ENCODE measurements around the gene FARP2. TPM values are rescaled to one million over a fixed set of nuclear protein-coding genes. Genes with fewer than 3 reads are reported as not detected.
A peak's percentile ranks its signal among the peaks of the same experiment; 100 is the strongest.
"Not testable (repeated sequence)": the region's sequence is repeated elsewhere in the genome, so short reads cannot be mapped to it uniquely, and the experiment has no call there.

FARP2 gene
- total RNA-seq, 1 experiment from 2014 or later: 30.4 TPM

DNA sequence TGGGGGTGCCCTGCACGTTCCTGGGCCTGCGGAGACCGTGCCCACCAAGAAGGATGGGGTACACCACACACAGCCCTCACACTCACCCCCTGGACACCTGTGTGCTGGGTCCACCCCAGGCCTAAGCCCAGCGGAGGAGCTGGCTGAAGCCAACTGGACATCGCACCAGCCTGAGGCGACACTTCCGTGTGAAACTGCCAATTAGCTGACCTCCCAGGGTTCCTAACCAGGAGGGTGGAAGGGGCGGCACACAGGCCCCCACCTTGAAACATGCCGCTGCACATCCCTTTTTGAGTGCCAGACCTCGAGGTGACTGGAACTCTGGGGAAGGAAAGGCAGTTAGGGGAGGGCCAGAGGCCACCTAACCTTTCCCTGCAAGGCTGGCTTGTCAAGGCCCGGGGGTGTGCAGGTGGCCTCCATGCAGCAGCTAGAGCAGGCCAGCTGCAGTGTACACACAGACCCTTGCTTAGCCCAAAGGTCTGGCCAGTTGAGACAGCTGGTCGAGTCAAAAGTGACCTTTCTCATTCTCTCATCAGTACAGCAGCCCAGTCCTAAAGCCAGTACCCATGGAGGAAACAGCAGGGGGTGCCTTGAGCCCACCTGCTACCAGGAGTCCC, 147.8 kb downstream of the FARP2 start:
- DNase-seq (ENCODE audit: low read depth): no peak

DNA sequence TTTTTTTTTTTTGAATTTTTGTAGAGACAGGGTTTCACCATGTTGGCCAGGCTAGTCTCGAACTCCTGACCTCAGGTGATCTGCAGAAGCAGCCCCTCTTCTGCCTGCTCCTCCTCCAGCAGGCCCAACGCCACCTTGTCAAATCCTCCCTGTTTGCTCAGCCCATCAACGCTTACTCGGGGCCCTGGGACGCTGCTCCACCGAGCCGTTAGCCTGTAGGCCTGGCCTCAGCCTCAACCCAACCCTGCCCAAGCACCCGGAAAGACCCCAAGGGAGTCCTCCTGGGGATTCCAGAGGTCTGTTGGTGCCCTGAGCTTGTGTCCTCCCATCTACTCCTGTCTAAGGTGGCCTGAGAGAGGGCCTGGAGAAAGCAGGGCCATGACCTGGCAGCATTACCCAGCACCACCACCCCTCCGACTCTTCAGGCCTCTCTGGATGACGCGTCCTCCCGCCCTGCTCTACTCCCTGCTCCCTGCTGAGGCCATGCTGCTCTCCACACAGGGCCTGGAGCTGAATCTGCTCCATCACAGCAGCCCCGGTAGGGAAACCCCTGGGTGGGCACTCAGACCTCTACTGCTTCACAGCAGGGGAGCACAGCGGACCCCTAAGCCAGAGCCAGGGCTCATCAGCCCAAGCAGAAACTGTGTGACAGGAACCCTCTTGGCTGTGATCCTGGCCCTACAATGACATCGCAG, 149.1 kb downstream of the FARP2 start:
- DNase-seq (ENCODE audit: low read depth): no peak

DNA sequence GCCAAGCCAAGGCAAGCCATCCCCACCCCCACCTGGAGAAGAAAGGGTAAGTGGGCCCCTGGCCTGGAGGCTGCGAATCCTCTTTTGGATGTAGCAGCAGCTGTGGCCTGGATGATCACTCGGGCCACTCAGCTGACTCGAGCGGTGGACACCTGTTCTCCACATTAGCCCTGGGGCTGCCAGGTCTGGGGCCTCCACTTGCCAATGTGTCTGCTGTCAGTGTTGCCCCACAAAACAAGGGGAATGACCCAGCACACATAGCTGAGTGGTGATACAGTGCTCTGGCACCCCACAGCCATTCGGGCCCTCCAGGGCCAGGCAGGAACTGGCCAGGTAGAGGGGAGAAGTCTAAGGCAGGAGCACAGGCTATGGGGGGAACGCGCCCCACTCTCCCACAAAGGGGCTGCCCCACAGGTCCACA, 149.7 kb downstream of the FARP2 start:
- DNase-seq (ENCODE audit: low read depth): peak; percentile 54

DNA sequence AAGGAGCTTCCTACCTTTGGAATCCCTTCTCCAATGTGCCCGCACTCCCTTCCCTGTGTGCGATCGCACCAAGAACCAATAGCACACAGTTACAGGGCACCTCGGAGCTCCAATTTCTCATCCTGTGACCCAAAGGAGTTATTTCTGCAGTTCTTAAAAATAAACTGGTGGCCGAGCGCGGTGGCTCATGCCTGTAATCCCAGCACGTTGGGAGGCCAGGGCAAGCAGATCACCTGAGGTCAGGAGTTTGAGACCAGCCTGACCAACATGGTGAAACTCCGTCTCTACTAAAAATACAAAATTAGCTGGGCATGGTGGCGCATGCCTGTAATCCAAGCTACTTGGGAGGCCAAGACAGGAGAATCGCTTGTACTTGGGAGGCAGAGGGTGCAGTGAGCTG, 150.2 kb downstream of the FARP2 start:
- DNase-seq (ENCODE audit: low read depth): not testable (repeated sequence)

DNA sequence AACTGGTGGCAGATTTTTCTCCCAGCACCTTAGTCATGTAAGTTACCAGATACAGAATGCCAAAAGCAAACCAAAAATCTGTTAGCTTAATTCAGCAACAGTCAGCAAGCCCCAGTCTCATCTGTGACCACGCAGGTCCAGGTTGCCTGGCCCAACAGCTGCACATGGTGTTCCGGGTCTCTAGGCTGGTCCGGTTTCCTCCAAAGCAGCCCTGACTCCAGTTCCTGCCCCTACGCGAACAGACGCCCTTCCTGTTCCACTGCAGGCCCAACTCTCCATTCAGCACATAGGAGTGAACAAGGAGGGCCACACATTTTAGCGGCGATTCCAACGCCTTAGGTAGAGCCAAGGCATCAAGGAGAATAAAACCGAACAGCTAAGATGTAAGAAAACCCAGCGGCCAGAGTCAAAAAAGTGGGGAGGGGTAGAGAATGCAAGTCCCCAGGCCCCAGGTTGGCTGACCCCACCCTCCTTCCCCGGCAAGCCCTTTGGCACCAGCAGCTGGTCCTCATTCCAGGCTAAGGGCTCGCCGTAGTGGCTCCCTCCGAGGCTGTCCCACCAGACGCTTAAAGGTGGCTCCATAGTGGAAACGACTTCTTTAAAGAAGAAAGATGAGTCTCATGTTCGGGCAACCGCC, 150.8 kb downstream of the FARP2 start:
- DNase-seq (ENCODE audit: low read depth): peak; percentile 33

DNA sequence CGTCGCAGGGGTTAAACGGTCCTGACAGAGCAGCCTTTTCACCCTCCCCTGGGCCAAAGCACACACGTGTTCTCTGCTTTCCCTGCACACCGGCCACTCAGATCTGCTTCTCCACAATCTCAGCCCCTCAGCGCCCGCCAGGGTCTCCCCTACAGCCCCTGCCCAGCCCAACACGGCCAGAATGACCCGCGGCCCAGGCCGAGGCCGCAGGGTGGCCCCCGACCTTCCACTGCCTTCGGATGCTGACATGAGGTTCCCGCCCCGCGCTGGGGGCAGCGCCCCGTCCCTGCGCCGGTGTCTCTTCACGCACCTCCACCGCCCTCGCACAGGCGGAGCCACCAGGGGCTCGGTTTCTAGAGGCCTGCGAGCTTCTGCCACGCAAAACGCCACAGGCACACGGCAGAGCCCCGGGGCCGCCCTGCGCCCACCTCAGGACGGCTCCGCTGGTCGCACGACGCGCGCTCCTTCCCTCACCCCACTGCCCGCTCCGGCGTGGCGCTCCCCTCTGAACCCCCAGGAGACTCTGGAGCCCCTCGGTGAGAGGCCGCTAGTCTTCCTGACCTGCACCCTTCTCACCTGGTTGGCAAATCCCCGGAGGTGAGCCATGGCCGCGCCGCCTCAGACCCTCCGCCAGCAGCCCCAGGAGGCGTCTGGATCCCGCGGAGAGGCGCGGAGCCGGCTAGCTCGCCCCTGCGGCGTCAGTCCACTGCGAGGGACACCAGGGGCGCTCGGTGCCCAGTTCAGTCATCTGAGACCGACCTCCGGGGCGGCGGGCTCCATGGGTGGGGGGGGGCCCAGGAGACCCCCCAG, 151.6 kb downstream of the FARP2 start:
- peak; percentile 45 for DNase-seq (ENCODE audit: low read depth)

DNA sequence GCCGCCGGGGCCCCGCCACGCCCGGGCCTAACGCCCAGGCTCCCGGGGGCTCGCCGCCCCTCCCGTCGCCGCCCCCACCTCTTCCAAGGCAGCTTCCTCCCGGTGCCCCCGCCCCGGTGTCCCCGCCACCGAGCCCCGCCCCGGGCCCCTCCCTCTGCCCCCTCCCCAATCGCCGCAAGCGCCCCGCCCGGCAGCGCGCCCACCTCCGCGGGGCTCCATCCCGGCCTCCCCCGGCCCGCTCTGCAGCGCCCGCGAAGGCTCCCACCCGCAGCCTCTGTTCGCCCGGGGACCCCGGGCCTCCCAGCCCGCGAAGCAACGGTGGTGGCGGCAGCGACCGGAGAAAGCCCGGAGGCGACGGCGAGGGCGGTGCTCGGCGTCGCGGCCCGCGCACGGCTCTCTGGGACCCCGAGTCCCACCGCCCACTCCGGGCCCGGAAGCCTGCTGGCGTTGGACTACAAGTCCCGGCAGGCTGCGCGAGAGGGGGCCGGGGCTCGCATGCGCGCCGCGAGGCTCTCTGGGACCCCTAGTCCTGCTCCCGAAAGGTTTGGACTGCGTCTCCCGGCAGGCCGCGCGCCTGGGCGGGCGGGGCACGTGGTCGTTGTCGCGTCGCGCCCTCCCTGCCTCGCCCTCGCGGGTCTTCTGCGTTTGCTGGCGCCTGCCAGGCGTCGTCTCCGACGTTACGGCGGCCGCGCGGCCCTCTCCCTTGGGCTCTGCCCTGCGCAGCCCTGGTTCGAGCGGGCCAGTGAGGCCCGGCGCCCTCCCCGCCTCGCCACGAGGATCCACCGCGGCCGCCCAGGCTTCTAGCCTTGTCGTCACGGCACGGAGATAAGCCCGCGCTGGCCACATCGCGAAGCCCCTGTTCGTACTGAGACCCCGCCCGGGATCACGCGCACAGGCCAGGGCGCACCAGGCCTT, 152.4 kb downstream of the FARP2 start, which contains the start of gene STK25:
Gene STK25, minus strand, starts transcription at position 345 of the 915 bp plus-strand sequence. CDS start 549 bp downstream, outside the sequence.
- DNase-seq (ENCODE audit: low read depth): peak; percentile 98

DNA sequence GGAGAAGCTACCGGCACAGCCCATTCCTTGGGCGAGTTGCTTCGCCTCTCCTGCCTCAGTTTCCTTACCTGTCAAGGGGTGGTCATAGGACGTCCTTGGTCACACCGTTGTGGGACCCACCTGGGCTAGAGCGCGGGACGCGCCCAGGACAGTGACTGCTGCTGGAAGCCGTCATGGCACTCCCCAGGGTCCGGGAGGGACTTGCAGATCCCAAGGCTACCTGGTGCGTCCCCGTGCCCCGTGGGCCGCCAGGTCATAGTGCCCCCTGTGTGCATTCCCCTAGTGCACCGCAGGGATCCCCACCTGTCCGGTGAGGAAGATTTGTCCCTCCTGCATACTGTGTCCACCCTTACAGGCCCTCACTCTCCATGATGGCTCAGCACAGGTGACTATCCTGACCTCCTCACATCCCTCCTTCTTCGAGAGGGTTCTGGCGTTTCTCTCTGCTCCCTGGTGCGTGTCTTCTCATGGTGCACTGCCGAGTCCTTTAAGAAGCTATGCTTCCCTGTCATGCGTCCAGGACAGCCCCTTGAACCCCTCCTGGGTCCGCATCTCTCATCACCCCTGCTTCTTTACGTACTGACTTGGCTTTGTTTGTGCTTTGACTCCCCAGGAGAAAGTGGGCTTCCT, 153.2 kb downstream of the FARP2 start:
- DNase-seq (ENCODE audit: low read depth): no peak

DNA sequence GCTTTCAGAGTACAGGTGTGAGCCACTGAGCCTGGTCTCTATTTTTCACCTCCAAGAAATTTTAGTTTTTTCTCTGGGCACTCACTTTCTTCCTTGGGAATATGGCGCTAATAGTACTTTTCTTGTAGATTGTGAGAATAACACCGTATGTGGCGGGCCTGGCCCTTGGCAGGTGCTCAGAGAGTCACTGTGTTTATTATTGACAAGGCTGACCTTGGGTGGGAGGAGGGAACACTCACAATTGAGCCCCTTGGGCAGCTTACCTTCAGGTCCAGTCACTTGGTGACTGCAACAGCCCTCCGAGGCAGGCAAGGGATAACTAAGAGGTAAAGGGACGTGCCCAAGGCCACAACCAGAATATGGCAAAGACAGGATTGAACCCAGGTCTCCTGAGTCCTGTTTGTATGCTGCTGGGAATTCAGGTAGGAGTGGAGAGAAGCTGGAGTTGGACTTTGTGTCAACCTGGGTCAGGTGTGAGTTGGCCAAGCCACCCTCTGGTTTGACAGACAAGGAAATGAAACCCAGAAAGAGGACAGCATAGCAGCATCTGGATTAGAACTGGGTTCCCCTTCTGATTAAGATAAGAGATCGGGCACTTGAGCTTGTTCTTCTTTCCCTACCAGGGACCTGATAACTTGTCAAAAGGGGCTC, 155.1 kb downstream of the FARP2 start:
- no peak for DNase-seq (ENCODE audit: low read depth)

DNA sequence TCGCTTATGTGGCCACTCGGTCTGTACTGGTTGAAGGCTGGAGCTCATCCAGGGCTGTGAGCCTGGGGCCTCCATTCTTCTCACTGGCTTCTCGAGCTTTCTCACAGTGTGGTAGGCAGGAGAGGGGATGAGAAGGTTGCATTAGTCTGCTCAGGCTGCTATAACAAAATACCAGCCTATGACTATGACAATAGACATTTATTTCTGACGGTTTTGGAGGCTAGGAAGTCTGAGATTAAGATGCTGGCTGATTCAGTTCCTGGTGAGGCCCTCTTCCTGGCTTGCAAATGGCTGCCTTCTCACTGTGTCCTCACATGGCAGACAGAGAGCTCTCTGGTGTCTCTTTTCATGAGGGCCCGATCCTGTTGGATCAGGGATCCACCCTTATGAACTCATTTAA, 158.5 kb downstream of the FARP2 start:
- DNase-seq (ENCODE audit: low read depth): no peak

DNA sequence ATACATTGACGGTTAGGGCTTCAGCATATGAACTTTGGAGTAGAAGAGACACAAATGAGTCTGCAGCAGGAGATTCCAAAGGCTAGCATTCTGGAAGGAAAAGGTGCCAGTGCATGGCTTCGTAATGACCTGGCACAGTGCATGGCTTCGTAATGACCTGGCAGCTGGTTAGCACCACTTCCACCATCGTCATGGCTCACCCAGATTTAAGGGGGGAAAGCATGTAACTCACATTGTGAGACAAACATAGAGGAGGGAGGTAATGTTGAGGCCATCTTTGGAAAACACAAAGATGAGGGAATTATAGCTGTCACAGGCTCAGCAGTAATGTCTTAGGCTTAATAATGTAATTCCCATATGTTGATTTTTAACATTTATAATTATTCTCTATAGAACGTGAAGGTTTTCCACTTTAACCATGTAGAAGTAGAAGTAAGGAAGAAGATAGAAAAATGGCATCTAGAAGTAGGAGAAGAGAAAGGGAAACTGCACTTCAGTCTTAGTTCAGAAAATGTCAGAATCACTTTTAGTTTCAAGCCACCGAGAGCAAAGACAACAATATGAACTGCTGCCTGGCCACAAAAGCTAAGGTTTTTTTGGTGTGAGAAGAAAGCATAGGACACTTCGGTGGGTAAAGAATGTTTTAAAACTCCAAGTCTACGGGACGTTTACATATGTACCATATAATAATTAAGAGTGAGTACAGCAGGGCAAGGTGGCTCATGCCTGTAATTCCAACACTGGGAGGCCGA, 159.1 kb downstream of the FARP2 start:
- no peak for DNase-seq (ENCODE audit: low read depth)

DNA sequence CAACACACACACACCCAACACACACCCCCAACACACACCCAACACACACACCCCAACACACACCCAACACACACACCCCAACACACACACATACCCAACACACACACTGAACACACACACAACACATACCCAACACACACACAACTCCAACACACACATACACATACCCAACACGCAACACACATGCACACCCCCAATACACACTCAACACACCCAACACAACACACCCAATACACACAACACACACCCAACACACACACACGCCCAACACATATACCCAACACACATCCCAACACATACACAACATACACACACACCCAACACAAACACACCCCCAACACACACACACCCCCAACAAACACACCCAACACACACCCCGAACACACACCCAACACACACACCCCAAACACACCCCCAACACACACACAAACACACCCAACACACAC, 160.5 kb downstream of the FARP2 start:
- DNase-seq (ENCODE audit: low read depth): no peak

DNA sequence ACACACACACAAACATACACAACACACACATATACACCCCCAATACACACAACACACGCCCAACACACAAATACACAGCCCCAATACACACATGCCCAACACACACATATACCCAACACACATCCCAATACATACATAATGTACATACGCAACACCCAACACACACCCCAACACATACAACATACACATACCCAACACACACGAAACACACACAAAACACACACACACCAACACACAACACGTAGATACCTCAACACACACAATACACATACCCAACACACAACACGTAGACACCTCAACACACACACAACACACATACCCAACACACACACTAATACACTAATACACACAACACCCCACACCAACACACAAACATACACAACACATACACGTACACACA, 161.2 kb downstream of the FARP2 start:
- DNase-seq (ENCODE audit: low read depth): no peak

DNA sequence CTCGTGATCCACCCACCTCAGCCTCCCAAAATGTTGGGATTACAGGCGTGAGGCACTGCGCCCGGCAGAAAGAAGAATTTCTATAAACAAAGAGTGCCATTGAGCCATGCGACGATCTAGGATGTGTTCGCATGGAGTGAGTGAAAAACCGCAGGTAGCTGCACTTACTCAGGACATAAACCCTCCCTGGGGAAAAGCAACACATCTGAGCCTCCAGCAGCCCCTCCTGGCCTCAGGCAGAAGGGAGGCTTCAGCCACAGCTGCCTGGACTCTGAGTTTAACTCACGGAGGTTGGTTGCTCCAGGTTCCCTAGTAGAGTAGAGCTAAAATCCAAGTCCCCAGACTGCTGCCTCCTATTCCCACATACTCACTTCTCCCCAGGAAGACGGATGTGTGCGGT, 163.6 kb downstream of the FARP2 start:
- no peak for DNase-seq (ENCODE audit: low read depth)

DNA sequence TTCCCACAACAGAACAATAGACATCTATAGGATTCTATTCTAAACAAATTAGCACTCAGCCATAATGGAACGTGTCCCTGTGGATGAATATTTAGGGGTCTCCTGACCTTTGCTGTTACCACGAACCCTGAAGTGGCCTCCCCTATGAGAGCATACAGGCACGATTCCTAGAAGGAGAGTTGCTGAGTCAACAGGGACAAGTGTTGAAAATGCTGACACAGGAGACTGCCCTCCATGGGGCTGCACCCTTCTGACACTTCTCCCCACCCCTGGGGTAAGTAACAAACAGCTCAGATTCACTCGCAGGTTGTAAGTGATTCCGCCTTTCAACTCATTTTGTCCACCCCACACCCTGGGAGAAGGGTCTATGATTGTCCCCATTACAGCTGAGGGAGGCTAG, 166.4 kb downstream of the FARP2 start:
- DNase-seq (ENCODE audit: low read depth): no peak

DNA sequence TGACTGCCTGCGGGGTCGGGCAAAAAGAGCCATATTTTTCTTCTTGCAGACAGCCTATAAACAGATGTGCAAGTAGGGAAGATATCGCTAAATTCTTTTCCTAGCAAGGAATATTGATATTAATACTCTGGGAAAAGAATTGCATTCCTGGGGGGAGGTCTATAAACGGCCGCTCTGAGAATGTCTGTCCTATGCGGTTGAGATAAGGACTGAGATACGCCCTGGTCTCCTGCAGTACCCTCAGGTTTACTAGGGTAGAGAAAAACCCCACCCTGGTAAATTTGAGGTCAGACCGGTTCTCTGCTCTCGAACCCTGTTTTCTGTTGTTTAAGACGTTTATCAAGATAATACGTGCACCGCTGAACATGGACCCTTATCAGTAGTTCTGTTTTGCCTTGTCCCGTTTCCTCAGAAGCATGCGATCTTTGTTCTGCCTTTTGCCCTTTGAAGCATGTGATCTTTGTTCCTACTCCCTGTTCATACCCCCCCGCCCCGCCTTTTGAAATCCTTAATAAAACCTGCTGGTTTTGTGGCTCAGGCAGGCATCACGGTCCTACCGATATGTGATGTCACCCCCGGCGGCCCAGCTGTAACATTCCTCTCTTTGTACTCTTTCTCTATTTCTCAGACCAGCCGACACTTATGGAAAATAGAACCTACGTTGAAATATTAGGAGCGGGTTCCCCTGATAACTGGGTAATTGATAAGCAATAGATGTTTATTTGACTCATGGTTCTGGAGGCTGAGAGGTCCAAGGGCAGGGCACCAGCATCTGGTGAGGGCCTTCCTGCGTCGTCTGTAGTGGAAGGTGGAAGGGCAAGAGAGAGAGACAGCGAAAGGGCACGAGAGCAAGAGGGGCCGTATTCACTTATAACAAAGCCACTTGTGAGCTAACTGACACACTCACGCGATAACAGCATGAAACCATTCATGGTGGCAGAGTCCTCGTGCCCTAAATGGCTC, 170.0 kb downstream of the FARP2 start:
- DNase-seq (ENCODE audit: low read depth): not testable (repeated sequence)

DNA sequence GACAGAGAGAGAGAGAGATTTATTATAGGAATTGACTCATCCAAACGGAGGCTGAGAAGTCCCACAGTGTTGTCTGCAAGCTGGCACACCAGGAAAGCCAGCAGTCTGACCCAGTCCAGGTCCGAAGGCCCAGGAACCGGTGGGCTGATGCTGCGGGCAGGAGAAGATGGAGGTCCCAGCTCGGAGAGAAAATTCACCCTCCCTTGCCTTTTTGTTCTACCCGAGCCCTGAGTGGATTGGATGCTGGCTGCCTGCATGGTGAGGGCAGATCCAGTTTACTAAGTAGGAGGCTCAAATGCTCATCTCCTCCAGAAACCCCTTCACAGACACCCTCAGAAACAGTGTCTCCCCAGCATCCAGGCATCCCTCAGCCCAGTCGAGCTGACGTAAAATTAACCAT, 174.5 kb downstream of the FARP2 start:
- DNase-seq (ENCODE audit: low read depth): no peak

DNA sequence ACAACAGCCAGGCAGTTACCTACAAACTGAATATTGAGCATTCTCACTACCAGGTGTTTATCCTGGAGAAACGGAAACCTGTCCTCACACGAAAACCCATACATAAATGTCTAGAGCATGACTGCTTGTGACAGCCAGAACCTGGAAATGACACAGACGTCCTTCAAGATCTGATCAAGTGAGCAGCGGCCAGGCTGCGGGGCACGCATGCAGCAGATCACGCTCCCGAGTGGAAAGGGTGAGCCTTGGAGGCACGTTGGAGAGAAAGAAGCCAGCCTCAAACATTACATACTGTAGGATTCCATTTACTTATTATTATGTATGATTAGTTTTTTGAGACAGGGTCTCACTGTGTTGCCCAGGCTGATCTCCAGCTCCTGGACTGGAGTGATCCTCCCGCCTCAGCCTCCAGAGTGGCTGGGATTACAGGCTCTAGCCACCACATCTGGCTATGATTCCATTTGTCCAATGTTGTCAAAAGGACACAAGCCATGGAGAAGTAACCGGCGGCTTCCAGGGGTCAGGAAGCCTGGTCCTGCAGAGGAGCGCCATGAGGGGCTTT, 175.2 kb downstream of the FARP2 start:
- no peak for DNase-seq (ENCODE audit: low read depth)

Data from LHCN-M2 (cell line).